Type B pancreatic cell (in vitro differentiated cells): ENCODE measurements around the gene SPATA25. TPM values are rescaled to one million over a fixed set of nuclear protein-coding genes. Genes with fewer than 3 reads are reported as not detected.
"Not testable (repeated sequence)": the region's sequence is repeated elsewhere in the genome, so short reads cannot be mapped to it uniquely, and the experiment has no call there.

Experiments
- DNase-seq: peaks from one replicate; pipeline ENCODE4 v3.0.0; 2021; ENCODE audit warnings: mixed read lengths; ENCODE audit not compliant: unreplicated experiment; ENCODE audit errors: extremely low spot score
- H3K27ac Mint-ChIP-seq: 2 replicates; pipeline ENCODE4 v1.8.0; 2021; ENCODE audit warnings: mild to moderate bottlenecking, mixed read lengths
- H3K27me3 Mint-ChIP-seq: 2 replicates; pipeline ENCODE4 v1.8.0; 2021; ENCODE audit warnings: mixed read lengths
- H3K36me3 Mint-ChIP-seq: 2 replicates; pipeline ENCODE4 v1.8.0; 2021; ENCODE audit warnings: mixed read lengths
- H3K4me1 Mint-ChIP-seq: one replicate; pipeline ENCODE4 v1.8.0; 2021; ENCODE audit warnings: mixed read lengths; ENCODE audit not compliant: unreplicated experiment
- H3K4me3 Mint-ChIP-seq: 2 replicates; pipeline ENCODE4 v1.8.0; 2021; ENCODE audit warnings: mild to moderate bottlenecking, mixed read lengths
- H3K9me3 Mint-ChIP-seq: 2 replicates; pipeline ENCODE4 v1.8.0; 2021; ENCODE audit warnings: mixed read lengths
- total RNA-seq: library from RNA; stranded (reverse); gene quantifications from 2 replicates; pipeline ENCODE4 v1.2.1, GENCODE V29; 2021; ENCODE audit warnings: low replicate concordance
- TF ChIP-seq, protein P1 (sequence below): fragments of 200-600 bp; sonication (generic); conservative IDR thresholded peaks from 2 replicates; pipeline ENCODE4 v1.5.0; 2021; ENCODE audit warnings: antibody characterized with exemption, mild to moderate bottlenecking

Gene SPATA25
- total RNA-seq, 1 donor from 2014 or later: 4.2 TPM

DNA sequence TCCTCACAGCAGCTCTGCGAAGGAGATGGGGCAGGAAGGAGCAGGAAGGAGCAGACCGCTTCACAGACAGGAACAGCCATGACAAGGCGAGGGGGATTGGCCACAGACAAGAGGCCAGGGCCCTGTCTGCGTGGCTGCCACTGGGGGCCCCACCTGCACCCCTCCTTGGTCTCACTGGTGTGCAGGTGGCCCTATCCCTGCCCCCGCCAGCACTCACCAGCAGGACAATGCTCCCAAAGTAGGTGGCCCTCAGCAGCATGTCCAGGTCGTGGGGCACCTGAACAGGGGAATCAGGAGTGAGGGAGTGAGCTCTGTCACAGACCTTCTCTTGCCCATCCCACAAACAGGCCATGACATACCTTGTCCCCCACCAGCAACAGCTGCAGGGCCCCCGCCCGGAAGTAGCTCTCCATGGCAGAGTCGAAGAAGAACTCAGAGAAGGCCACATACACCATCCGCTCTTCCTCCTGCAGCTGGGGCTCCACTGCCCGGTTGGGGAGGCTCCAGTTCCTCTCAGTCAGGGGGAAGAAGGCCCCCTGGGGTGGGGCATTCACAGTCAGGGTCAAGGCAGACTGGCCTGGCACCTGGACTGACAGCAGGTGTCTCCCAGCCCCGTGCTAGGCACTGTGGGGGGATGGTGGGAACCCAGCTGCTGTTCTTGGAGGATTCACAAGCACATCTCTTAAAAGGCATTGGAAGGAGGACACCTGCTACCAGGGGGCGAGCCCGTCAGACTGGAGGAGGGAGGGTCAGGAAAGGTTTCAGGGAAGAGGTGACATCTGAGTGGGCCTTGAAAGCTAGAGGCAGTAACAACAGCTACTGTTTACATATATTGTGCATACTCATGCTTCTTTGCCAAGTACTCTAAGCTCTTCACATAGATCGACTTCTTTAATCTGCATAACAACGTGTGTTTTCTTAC, 17.4 kb upstream of the SPATA25 start:
- no peaks in the 10 kb centered on the region for H3K4me1 Mint-ChIP-seq
- H3K36me3 Mint-ChIP-seq: peaks cover 5% of the 10 kb centered on the region
- TF ChIP-seq, protein P1, sequence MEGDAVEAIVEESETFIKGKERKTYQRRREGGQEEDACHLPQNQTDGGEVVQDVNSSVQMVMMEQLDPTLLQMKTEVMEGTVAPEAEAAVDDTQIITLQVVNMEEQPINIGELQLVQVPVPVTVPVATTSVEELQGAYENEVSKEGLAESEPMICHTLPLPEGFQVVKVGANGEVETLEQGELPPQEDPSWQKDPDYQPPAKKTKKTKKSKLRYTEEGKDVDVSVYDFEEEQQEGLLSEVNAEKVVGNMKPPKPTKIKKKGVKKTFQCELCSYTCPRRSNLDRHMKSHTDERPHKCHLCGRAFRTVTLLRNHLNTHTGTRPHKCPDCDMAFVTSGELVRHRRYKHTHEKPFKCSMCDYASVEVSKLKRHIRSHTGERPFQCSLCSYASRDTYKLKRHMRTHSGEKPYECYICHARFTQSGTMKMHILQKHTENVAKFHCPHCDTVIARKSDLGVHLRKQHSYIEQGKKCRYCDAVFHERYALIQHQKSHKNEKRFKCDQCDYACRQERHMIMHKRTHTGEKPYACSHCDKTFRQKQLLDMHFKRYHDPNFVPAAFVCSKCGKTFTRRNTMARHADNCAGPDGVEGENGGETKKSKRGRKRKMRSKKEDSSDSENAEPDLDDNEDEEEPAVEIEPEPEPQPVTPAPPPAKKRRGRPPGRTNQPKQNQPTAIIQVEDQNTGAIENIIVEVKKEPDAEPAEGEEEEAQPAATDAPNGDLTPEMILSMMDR: no peak
- no peaks in the 10 kb centered on the region for H3K27me3 Mint-ChIP-seq
- no peak overlapping the region for H3K27ac Mint-ChIP-seq
- no peak for DNase-seq
- H3K4me3 Mint-ChIP-seq: no peak overlapping the region
- no peaks in the 10 kb centered on the region for H3K9me3 Mint-ChIP-seq

DNA sequence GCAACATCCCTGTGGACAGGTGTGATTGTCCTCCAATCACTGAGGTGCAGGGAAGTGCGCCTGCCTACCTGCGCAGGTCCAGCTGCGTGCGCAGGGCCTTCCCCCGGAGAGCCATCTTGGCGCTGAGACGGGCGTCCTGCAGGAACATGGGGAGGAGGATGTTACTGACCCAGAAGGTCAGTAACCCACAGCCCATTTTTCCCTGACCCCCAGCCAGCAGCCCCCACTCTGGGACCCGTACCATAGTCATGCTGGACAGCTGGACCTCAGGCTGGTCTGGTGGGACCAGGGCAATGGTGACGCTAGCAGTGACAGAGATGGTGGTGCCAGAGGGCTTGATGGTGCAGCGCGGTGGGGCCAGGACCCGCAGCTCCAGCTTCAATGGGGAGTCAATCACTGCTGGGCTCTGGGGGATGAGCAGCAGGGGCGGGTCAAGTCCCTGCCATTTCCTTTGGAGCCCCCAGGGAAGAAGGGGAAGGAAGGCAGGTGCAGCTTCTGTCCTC, 14.8 kb upstream of the SPATA25 start:
- Mint-ChIP-seq H3K4me1 (no peaks in the 10 kb centered on the region), H3K27ac (no peak overlapping the region), H3K9me3 (no peaks in the 10 kb centered on the region), H3K36me3 (peaks cover 9% of the 10 kb centered on the region), H3K27me3 (no peaks in the 10 kb centered on the region), H3K4me3 (no peak overlapping the region)
- DNase-seq: no peak
- TF ChIP-seq, protein P1: no peak

DNA sequence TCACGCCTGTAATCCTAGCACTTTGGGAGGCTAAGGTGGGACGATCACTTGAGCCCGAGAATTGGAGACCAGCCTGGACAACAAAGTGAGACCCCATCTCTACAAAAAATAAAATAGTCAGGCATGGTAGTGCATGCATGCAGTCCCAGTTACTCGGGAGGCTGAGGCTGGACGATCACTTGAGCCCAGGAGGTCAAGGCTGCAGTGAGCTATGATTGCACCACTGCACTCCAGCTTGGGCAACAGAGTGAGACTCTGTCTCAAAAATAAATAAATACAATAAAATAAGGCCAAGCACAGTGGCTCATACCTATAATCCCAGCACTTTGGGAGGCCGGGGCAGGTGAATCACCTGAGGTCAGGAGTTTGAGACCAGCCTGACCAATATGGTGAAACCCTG, 13.9 kb upstream of the SPATA25 start:
- H3K27ac Mint-ChIP-seq, H3K27me3 Mint-ChIP-seq, H3K36me3 Mint-ChIP-seq, H3K4me3 Mint-ChIP-seq, H3K4me1 Mint-ChIP-seq, DNase-seq, H3K9me3 Mint-ChIP-seq: not testable (repeated sequence)

DNA sequence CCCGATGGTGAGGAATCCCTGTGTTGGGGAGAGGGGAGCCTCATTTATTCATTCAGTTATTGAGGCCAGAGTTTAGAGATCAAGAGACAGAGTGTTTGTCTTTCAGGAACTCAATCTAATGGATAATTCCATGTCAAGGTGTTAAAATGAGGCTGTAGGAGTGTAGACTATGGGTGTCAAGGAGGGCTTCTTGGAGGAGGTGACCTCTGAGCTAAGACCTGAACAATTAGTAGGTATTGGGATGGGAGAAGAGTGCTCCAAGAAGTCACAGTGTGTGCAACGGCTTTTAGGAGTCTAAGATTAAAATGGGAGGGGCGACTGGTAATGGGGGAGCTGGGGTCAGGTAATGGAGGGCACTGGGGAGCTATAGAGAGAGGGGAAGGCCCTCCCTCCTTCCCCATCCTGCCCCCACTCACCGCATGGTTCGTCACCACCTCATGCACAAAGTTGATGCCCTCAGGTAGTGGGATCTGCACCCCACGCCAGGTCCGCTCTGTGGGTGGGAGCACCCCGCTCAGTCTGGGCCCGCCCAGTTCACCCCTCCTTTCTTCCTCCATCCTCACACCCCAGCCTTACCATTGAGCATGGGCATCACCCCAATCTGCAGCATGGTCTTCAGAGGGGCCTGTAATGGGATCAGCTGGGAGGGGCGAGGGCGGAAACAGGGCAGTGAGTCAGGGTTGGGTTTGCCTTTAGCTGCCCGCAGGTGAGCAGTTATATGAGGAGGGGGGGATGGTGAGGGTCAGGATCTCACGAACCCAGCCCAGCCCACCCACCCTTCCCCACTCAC, 11.8 kb upstream of the SPATA25 start:
- Mint-ChIP-seq H3K36me3 (peaks cover 9% of the 10 kb centered on the region), H3K4me3 (no peak overlapping the region), H3K4me1 (no peaks in the 10 kb centered on the region), H3K27me3 (no peaks in the 10 kb centered on the region), H3K9me3 (no peaks in the 10 kb centered on the region), H3K27ac (no peak overlapping the region)
- TF ChIP-seq, protein P1: no peak
- no peak for DNase-seq

DNA sequence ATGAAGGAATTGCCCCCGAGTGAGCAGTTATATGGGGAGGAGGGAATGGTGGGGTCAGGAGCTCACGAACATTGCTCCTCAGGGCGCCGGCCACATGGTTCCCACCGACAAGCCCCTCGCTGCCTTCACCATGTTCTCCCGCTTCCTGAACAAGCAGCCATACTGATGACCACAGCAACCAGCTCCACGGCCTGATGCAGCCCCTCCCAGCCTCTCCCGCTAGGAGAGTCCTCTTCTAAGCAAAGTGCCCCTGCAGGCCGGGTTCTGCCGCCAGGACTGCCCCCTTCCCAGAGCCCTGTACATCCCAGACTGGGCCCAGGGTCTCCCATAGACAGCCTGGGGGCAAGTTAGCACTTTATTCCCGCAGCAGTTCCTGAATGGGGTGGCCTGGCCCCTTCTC, 10.9 kb upstream of the SPATA25 start:
- peaks cover 13% of the 10 kb centered on the region for H3K36me3 Mint-ChIP-seq
- H3K27me3 Mint-ChIP-seq: no peaks in the 10 kb centered on the region
- no peaks in the 10 kb centered on the region for H3K9me3 Mint-ChIP-seq
- H3K27ac Mint-ChIP-seq: no peak overlapping the region
- H3K4me1 Mint-ChIP-seq: no peaks in the 10 kb centered on the region
- TF ChIP-seq, protein P1: no peak
- no peak for DNase-seq
- no peak overlapping the region for H3K4me3 Mint-ChIP-seq

DNA sequence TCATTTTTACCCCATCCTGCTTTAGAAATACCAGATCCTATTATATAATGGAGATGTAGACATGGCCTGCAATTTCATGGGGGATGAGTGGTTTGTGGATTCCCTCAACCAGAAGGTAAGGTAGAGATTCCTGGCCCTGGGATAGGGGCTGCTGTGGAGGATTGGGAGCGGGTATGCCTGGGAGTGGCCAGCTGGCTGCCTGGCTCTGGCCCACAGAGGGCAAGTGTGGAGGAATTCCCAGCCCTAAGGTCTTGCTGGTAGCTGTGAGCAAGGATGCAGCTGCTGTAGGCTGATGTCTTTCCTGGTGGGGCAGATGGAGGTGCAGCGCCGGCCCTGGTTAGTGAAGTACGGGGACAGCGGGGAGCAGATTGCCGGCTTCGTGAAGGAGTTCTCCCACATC, 10.3 kb upstream of the SPATA25 start:
- no peaks in the 10 kb centered on the region for H3K4me1 Mint-ChIP-seq
- no peak overlapping the region for H3K27ac Mint-ChIP-seq
- no peak overlapping the region for H3K4me3 Mint-ChIP-seq
- H3K9me3 Mint-ChIP-seq: no peaks in the 10 kb centered on the region
- H3K36me3 Mint-ChIP-seq: peaks cover 13% of the 10 kb centered on the region
- TF ChIP-seq, protein P1: no peak
- no peak for DNase-seq
- no peaks in the 10 kb centered on the region for H3K27me3 Mint-ChIP-seq
